Smooth muscle cell (in vitro differentiated cells): ENCODE measurements around the gene MTCL1. TPM values are rescaled to one million over a fixed set of nuclear protein-coding genes. Genes with fewer than 3 reads are reported as not detected.

Experiments used
- DNase-seq: peaks from one replicate; lab custom pipeline; 2025; ENCODE audit not compliant: unreplicated experiment; lab: John Stamatoyannopoulos, UW
- H2AFZ ChIP-seq: fragments of 200-600 bp; sonication (generic); 2 replicates; pipeline ENCODE4 v1.6.0; 2016; ENCODE audit warnings: antibody characterized with exemption, low read depth, mild to moderate bottlenecking
- H3F3A ChIP-seq: fragments of 200-600 bp; sonication (generic); 2 replicates; pipeline ENCODE4 v1.6.0; 2017; ENCODE audit warnings: antibody characterized with exemption, low read depth
- H3K27ac ChIP-seq: fragments of 200-600 bp; sonication (generic); 2 replicates; pipeline ENCODE4 v1.5.1; 2016; ENCODE audit warnings: low read depth, mild to moderate bottlenecking
- H3K27me3 ChIP-seq: fragments of 200-600 bp; sonication (generic); 2 replicates; pipeline ENCODE4 v1.6.1; 2016; ENCODE audit warnings: low read depth, mild to moderate bottlenecking
- H3K36me3 ChIP-seq: fragments of 200-600 bp; sonication (generic); 2 replicates; pipeline ENCODE4 v1.5.1; 2016; ENCODE audit warnings: low read depth
- H3K4me1 ChIP-seq: fragments of 200-600 bp; sonication (generic); 2 replicates; pipeline ENCODE4 v1.5.1; 2016; ENCODE audit warnings: low read depth
- H3K4me2 ChIP-seq: fragments of 200-600 bp; sonication (generic); 2 replicates; pipeline ENCODE4 v1.6.0; 2016; ENCODE audit warnings: mild to moderate bottlenecking
- H3K4me3 ChIP-seq: fragments of 200-600 bp; sonication (generic); 2 replicates; pipeline ENCODE4 v1.5.1; 2016; ENCODE audit warnings: mild to moderate bottlenecking
- H3K79me2 ChIP-seq: fragments of 200-600 bp; sonication (generic); 2 replicates; pipeline ENCODE4 v1.6.0; 2016; ENCODE audit warnings: low read depth, mild to moderate bottlenecking
- H3K9ac ChIP-seq: fragments of 200-600 bp; sonication (generic); 2 replicates; pipeline ENCODE4 v1.6.0; 2016; ENCODE audit warnings: low read depth
- H3K9me3 ChIP-seq: fragments of 200-600 bp; sonication (generic); replicated peaks from 2 replicates; pipeline ENCODE4 v1.5.1; 2016; ENCODE audit warnings: low read depth
- H4K20me1 ChIP-seq: fragments of 200-600 bp; sonication (generic); 2 replicates; pipeline ENCODE4 v1.6.0; 2016; ENCODE audit warnings: low read depth
- CTCF ChIP-seq: fragments of 200-600 bp; sonication (generic); IDR thresholded peaks from 2 replicates; pipeline ENCODE4 v1.5.1; 2017; ENCODE audit warnings: borderline replicate concordance, mild to moderate bottlenecking, antibody characterized with exemption; ENCODE audit not compliant: insufficient read depth, poor library complexity, severe bottlenecking
- WGBS: methylation state at CpG from one replicate; pipeline ENCODE4 v1.1.7; 2016; ENCODE audit warnings: low lambda C conversion rate; 5-methylcytosine and 5-hydroxymethylcytosine counted together
- polyA plus RNA-seq: library from polyadenylated mRNA; unstranded; fragments of >200 nt; fragmentation: Nextera tagmentation; extraction: Ambion mirVana; gene quantifications from 2 replicates; pipeline ENCODE4 v1.2.1, GENCODE V29; 2016
- total RNA-seq: library from RNA; depleted of rRNA; stranded (reverse); fragments of >200 nt; gene quantifications from 2 replicates; pipeline ENCODE4 v1.2.3, GENCODE V29; 2014

MTCL1 gene
- total and polyA plus RNA-seq, 2 experiments from 2014 or later, result 5.5 to 15.2 TPM

- Histone ChIP-seq H3K4me2 (no peak overlapping the region), H3K36me3 (no peaks in the 10 kb centered on the region), H3F3A (peaks cover 16% of the 10 kb centered on the region), H3K79me2 (peaks cover 11% of the 10 kb centered on the region), H4K20me1 (no peaks in the 10 kb centered on the region), H3K27me3 (no peaks in the 10 kb centered on the region), H3K9ac (no peak overlapping the region), H3K27ac (peak overlapping the region; percentile 11), H2AFZ (no peak overlapping the region), H3K9me3 (no peaks in the 10 kb centered on the region), H3K4me3 (no peak overlapping the region), H3K4me1 (peaks cover 9% of the 10 kb centered on the region)
- WGBS, result 89% methylated on average over 20 of the region's 20 CpGs
- no peak for DNase-seq
- no peak for TF ChIP-seq CTCF
These were observed 49.9 kb downstream of the MTCL1 start for GRCh38 chr18:8754995-8755960.

GRCh38 chr18:8756571-8756970 lies 51.2 kb downstream of the MTCL1 start:
- peaks cover 4% of the 10 kb centered on the region for H3F3A ChIP-seq
- no peak overlapping the region for H3K9ac ChIP-seq
- no peak overlapping the region for H3K27ac ChIP-seq
- H3K9me3 ChIP-seq, result no peaks in the 10 kb centered on the region
- no peaks in the 10 kb centered on the region for H3K27me3 ChIP-seq
- no peaks in the 10 kb centered on the region for H4K20me1 ChIP-seq
- TF ChIP-seq CTCF, result no peak
- peaks cover 7% of the 10 kb centered on the region for H3K36me3 ChIP-seq
- no peak for DNase-seq
- H3K4me2 ChIP-seq, result no peak overlapping the region
- WGBS, result 84% methylated on average over 2 of the region's 2 CpGs
- peaks cover 3% of the 10 kb centered on the region for H3K4me1 ChIP-seq
- H3K79me2 ChIP-seq, result peaks cover 11% of the 10 kb centered on the region
- no peak overlapping the region for H3K4me3 ChIP-seq
- no peak overlapping the region for H2AFZ ChIP-seq

- Histone ChIP-seq H3K4me3 (no peak overlapping the region), H3K4me2 (no peak overlapping the region), H3K9ac (no peak overlapping the region), H4K20me1 (no peaks in the 10 kb centered on the region), H3K9me3 (no peaks in the 10 kb centered on the region), H2AFZ (no peak overlapping the region), H3K27ac (peak overlapping the region; percentile 46), H3K79me2 (peaks cover 11% of the 10 kb centered on the region), H3K4me1 (no peaks in the 10 kb centered on the region), H3F3A (no peaks in the 10 kb centered on the region), H3K27me3 (no peaks in the 10 kb centered on the region), H3K36me3 (peaks cover 7% of the 10 kb centered on the region)
- DNase-seq, result no peak
- WGBS, result 79% methylated on average over 7 of the region's 7 CpGs
- no peak for TF ChIP-seq CTCF
These were observed 52.1 kb downstream of the MTCL1 start for GRCh38 chr18:8757396-8757997.
